Measurements from ENCODE around the gene CDK6. TPM values are rescaled to one million over a fixed set of nuclear protein-coding genes. Genes with fewer than 3 reads are reported as not detected.

Gene CDK6
- total RNA-seq, 1 experiment from 2014 or later, result 10.5 TPM

DNA sequence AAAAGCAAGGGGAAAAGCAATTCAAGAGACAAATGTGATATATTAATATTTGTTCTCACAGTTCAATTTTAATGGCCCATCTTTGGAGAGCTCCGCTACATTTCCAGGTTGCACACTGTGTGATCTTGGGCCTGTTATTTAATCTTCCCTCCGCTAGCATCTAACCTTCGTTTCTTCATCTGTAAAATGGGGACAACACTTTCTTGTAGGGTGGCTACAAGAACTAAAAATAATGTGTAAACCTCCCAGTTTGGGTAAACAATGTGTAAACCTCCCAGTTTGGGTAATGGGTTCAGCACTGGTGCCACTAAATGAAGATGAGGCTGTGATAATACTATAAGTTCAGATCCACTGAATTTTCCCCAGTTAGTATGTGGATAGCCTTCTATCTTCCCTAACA, 99.5 kb downstream of the CDK6 start:
- no peak overlapping the region for H3K4me3 ChIP-seq (ENCODE audit: low read depth, low read length, poor library complexity, severe bottlenecking)
- no peaks in the 10 kb centered on the region for H3K9me3 ChIP-seq (ENCODE audit: low read depth, low read length, poor library complexity, severe bottlenecking)
- no TSS peak for BruUV-seq (replicated peaks)
- no peaks in the 10 kb centered on the region for H3K4me1 ChIP-seq (ENCODE audit: insufficient read depth, low read length, poor library complexity, severe bottlenecking)
- no peak for DNase-seq (ENCODE audit: low spot score)
- TF ChIP-seq EZH2 (IDR thresholded peaks at IDR 0.05; ENCODE audit: borderline replicate concordance, low read depth, low read length, poor library complexity, severe bottlenecking), result no peak
- TF ChIP-seq, protein P1, sequence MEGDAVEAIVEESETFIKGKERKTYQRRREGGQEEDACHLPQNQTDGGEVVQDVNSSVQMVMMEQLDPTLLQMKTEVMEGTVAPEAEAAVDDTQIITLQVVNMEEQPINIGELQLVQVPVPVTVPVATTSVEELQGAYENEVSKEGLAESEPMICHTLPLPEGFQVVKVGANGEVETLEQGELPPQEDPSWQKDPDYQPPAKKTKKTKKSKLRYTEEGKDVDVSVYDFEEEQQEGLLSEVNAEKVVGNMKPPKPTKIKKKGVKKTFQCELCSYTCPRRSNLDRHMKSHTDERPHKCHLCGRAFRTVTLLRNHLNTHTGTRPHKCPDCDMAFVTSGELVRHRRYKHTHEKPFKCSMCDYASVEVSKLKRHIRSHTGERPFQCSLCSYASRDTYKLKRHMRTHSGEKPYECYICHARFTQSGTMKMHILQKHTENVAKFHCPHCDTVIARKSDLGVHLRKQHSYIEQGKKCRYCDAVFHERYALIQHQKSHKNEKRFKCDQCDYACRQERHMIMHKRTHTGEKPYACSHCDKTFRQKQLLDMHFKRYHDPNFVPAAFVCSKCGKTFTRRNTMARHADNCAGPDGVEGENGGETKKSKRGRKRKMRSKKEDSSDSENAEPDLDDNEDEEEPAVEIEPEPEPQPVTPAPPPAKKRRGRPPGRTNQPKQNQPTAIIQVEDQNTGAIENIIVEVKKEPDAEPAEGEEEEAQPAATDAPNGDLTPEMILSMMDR (conservative IDR thresholded peaks at IDR 0.05; ENCODE audit: low read depth, low read length), result no peak
- ChIA-PET POLR2A (ENCODE audit: low non-redundant PET) (no interaction called here), CTCF (no interaction called here)
- no peaks in the 10 kb centered on the region for H3K36me3 ChIP-seq (ENCODE audit: insufficient read depth, low read length, poor library complexity, severe bottlenecking)
- H3K27me3 ChIP-seq (replicated peaks; ENCODE audit: insufficient read depth, low read depth, low read length, poor library complexity), result no peaks in the 10 kb centered on the region
- H3K27ac ChIP-seq (ENCODE audit: low read depth, low read length, poor library complexity, severe bottlenecking), result no peak overlapping the region
- intact Hi-C loops (cut with micrococcal nuclease; ENCODE audit: unreplicated experiment), result no loop called here

DNA sequence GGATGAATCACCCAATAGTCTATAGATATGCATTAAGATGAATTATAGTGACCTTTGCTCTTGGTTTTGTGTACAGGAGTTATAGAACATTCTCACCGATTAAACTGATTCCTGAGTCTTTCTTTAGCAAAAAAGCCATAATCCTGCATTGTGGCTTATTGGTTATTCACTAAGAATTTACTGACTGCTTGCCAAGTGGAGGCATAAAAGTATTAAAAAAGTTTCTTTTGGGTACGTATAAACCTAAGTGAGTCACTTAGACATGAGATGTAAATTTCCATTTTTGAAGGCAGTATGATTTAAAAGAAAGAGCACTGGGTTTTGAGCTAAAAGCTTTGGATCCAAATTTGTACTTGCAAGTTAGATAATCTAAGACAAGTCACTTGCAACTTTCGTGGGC, 100.7 kb downstream of the CDK6 start:
- CTCF ChIA-PET, result no interaction called here
- DNase-seq (ENCODE audit: low spot score), result no peak

DNA sequence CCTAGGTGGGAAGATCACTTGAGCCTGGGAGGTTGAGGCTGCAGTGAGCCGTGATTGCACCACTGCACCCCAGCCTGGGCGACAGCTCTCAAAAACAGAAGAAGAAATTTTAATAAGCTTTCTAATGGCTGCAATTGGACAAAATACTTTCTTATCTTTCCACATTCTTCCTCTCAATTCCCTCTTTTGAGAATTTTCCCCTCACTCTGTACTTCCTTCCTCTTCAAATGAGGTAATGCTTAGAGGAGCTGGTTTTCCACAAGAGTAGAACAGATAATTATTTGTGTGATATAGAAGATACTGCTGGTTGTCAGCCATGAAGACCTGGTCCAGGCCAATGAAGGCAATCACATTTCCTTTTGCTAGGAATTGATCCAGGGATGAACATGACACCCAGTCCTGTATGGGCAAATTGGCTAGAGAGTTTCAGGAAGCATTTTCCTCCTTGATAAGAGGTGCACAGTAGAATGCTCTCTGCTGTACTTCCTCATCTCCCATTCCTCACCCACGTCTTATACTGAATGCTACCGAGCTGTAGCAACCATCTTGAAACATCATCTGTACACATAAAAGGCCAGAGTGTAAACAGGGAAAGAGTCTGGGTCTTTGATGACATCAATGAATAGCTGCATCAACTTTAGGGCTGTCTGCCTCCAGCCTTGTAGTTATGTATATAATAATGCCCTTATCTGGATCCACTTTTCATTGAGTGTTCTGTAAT, 103.9 kb downstream of the CDK6 start:
- H3K9me3 ChIP-seq (ENCODE audit: low read depth, low read length, poor library complexity, severe bottlenecking), result no peaks in the 10 kb centered on the region
- peaks cover 7% of the 10 kb centered on the region for H3K4me1 ChIP-seq (ENCODE audit: insufficient read depth, low read length, poor library complexity, severe bottlenecking)
- no peak for DNase-seq (ENCODE audit: low spot score)
- H3K36me3 ChIP-seq (ENCODE audit: insufficient read depth, low read length, poor library complexity, severe bottlenecking), result no peaks in the 10 kb centered on the region
- ChIA-PET POLR2A (ENCODE audit: low non-redundant PET) (no interaction called here), CTCF (no interaction called here)
- H3K27me3 ChIP-seq (replicated peaks; ENCODE audit: insufficient read depth, low read depth, low read length, poor library complexity), result no peaks in the 10 kb centered on the region
- H3K27ac ChIP-seq (ENCODE audit: low read depth, low read length, poor library complexity, severe bottlenecking), result no peak overlapping the region
- no peak for TF ChIP-seq EZH2 (IDR thresholded peaks at IDR 0.05; ENCODE audit: borderline replicate concordance, low read depth, low read length, poor library complexity, severe bottlenecking)
- TF ChIP-seq, protein P1 (conservative IDR thresholded peaks at IDR 0.05; ENCODE audit: low read depth, low read length), result no peak
- H3K4me3 ChIP-seq (ENCODE audit: low read depth, low read length, poor library complexity, severe bottlenecking), result no peak overlapping the region
- BruUV-seq (replicated peaks), result no TSS peak
- intact Hi-C loops (cut with micrococcal nuclease; ENCODE audit: unreplicated experiment), result no loop called here

More for the DNA sequence above, 100.7 kb downstream of the CDK6 start:
- no peaks in the 10 kb centered on the region for H3K9me3 ChIP-seq (ENCODE audit: low read depth, low read length, poor library complexity, severe bottlenecking)
- no peaks in the 10 kb centered on the region for H3K36me3 ChIP-seq (ENCODE audit: insufficient read depth, low read length, poor library complexity, severe bottlenecking)
- H3K4me3 ChIP-seq (ENCODE audit: low read depth, low read length, poor library complexity, severe bottlenecking), result no peak overlapping the region
- no peak overlapping the region for H3K27ac ChIP-seq (ENCODE audit: low read depth, low read length, poor library complexity, severe bottlenecking)
- no TSS peak for BruUV-seq (replicated peaks)
- no peaks in the 10 kb centered on the region for H3K27me3 ChIP-seq (replicated peaks; ENCODE audit: insufficient read depth, low read depth, low read length, poor library complexity)
- POLR2A ChIA-PET (ENCODE audit: low non-redundant PET), result no interaction called here
- intact Hi-C loops (cut with micrococcal nuclease; ENCODE audit: unreplicated experiment), result no loop called here
- no peaks in the 10 kb centered on the region for H3K4me1 ChIP-seq (ENCODE audit: insufficient read depth, low read length, poor library complexity, severe bottlenecking)
- TF ChIP-seq EZH2 (IDR thresholded peaks at IDR 0.05; ENCODE audit: borderline replicate concordance, low read depth, low read length, poor library complexity, severe bottlenecking), result no peak
- TF ChIP-seq, protein P1 (conservative IDR thresholded peaks at IDR 0.05; ENCODE audit: low read depth, low read length), result no peak

Measured in A673 (cell line).